Cerebellar nuclear complex (tissue), 1 donor: ENCODE results near the gene SGPP2.
A peak's percentile ranks its signal among the peaks of the same experiment; 100 is the strongest.
"Not testable (repeated sequence)": the region's sequence is repeated elsewhere in the genome, so short reads cannot be mapped to it uniquely, and the experiment has no call there.

Source experiments
- DNase-seq, 2 experiments: peaks; one replicate each; lab custom pipeline; 2025; lab: John Stamatoyannopoulos, UW

The SGPP2 gene, protein sequence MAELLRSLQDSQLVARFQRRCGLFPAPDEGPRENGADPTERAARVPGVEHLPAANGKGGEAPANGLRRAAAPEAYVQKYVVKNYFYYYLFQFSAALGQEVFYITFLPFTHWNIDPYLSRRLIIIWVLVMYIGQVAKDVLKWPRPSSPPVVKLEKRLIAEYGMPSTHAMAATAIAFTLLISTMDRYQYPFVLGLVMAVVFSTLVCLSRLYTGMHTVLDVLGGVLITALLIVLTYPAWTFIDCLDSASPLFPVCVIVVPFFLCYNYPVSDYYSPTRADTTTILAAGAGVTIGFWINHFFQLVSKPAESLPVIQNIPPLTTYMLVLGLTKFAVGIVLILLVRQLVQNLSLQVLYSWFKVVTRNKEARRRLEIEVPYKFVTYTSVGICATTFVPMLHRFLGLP

GRCh38 chr2:222424276-222424728 is at the start of gene SGPP2:
TSS of gene SGPP2 (plus strand) at chr2:222424543. CDS start at chr2:222424603, 60 bp downstream.
- DNase-seq, result no peak

DNA sequence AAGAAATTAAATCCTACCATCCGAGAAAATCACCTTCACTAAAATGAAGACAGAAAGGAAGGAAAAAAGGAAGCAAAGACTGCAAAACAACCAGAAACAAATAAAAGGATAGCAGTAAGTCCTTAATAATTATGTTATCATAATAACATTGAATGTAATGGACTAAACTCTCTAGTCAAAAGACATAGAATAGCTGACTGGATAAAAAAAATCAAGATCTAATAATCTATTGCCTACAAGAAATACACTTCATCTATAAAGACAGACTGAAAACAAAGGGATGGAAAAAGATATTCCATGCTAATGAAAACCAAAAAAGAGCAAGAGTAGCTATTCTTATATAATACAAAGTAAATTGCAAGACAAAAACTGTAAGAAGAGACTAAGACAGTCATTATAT is 48.5 kb upstream of the SGPP2 start:
- DNase-seq, result no peak

- DNase-seq, result no peak
Measured at GRCh38 chr2:222380456-222380855, 43.9 kb upstream of the SGPP2 start.

DNA sequence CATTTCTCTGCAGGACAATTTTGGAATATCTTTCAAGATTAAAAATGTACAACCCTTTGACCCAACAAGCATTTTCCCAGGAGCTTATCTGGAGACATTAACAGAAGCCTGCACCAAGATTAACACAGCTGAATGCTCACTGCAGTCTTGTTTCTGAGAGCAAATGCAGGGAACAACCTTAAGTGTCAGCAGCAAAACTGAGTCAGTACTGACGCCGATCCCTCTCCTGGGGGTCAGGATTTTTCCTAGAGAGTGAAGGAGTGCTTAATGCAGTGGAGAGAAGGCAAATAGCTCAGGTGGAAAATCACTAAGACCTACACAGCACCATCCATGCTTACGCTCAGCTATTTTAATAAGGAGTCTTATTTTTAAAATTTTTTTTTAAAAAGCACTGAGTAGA is 42.8 kb upstream of the SGPP2 start:
- no peak for DNase-seq

DNA sequence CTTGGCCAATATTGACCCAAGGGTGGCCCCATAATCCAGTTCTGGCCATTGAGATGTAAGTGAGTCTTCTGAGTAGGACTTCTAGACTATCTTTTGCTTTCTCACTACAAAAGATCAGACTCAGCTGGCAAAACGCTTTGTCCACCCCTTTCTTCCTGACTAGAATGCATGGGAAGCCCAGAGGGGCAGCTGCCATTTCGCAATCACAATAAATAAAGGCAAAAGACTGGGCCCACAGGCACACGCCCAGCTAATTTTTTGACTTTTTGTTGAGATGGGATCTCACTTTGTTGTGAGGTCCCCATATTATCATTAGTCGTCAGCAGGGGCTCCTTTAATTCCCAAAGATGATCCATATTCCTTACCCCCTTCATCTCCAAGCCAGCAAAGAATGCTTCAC is 41.1 kb upstream of the SGPP2 start:
- DNase-seq, result no peak

- no peak for DNase-seq
Measured at GRCh38 chr2:222391743-222392285, 32.5 kb upstream of the SGPP2 start.

DNA sequence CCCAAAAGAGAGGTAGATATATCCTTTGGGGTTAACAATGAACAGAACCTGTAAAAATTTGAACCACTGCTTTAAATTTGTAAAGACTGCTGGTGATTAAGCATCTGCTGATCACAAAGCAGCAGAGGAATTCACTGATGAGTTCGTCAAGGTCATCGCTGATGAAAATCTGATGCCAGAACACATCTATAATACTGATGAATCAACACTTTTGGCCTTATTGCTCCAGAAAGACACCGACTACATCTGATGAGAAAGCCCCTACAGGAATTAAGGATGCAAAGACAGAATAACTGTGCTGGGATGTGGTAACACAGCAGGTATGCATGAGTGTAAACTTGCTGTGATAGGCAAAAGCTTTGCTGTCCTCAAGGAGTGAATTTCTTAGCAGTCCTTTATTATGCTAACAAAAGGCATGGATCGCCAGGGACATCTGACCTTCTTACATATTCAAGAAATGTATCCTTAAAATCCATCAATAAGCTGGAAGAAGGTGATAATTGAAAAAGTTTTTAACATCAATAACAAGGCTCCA is 30.5 kb upstream of the SGPP2 start:
- no peak for DNase-seq

DNA sequence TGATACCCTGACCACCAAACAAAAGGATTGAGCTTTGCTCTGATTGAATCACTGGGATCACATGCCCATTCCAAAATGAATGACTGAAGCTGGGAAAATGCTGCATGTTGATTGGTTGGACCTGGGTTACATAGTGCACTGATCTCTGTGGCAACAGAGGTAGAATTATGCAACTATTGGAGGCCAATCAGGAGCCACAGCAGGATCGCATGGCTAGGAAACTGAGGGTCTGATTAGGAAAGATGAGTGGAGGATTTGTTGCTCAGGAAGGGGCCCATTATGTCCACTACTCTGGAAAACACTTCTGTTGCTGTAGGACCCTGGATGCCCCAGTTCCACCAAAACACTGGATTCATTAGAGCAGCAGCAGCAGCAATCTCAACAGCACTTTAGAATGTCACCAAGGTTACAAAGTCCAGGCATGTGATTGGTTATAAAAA is 25.9 kb upstream of the SGPP2 start:
- DNase-seq, result no peak

- peak in 1 of 2 experiments; percentile 49 for DNase-seq
Measured at GRCh38 chr2:222399038-222399783, 25.1 kb upstream of the SGPP2 start.

GRCh38 chr2:222404151-222404905 is 20.0 kb upstream of the SGPP2 start:
- DNase-seq, result no peak

GRCh38 chr2:222408684-222409083 is 15.7 kb upstream of the SGPP2 start:
- DNase-seq, result no peak

GRCh38 chr2:222410534-222410933 is 13.8 kb upstream of the SGPP2 start:
- no peak for DNase-seq

DNA sequence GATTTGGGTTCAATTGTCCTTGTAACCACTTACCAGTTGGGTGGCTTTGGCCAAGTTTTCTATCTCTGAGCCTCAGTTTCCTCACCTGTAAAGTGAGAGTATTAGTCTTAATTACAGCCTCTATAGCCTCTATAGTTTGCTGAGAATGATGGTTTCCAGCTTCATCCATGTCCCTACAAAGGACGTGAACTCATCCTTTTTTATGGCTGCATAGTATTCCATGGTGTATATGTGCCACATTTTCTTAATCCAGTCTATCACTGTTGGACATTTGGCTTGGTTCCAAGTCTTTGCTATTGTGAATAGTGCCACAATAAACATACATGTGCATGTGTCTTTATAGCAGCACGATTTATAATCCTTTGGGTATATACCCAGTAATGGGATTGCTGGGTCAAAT is 12.0 kb upstream of the SGPP2 start:
- not testable (repeated sequence) for DNase-seq

- DNase-seq, result no peak
Measured at GRCh38 chr2:222413295-222413911, 10.9 kb upstream of the SGPP2 start.

DNA sequence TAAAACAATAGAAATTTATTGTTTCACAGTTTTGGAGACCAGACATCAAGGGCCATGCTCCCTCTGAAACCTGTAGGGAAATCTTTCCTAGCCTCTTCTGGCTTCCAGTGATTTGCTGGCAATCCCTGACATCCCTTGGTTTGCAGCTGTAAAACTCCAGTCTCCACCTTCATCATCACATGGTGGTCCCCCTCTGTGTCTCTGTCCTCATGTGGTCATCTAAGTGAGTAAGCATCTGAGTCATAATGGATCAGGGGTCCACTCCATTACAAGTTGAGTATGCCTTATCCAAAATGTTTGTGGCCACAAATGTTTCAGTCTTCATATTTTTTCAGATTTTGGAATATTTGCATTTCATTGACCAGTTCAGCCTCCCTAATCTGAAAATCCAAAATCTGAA is 5.6 kb upstream of the SGPP2 start:
- DNase-seq, result no peak

- DNase-seq, result no peak
Measured at GRCh38 chr2:222420508-222420907, 3.8 kb upstream of the SGPP2 start.

DNA sequence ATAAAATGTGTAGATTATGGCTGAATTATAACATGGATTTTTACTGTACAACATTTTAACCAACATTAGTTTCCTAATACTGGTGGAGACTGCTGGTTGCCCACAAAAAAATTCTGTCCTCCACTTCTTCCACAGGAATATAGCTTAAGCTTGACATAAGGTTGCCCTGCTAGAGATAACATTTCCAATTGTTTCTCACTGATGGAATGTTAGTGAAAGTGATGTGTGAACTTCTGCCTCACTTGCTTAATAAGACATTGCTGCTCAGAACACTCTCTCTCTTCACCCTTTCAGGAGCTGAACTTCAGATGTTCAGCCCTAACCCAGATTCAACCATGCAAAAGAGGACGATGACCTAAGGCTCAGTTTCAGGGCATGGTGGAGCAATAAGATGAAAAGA is 2.7 kb upstream of the SGPP2 start:
- no peak for DNase-seq

DNA sequence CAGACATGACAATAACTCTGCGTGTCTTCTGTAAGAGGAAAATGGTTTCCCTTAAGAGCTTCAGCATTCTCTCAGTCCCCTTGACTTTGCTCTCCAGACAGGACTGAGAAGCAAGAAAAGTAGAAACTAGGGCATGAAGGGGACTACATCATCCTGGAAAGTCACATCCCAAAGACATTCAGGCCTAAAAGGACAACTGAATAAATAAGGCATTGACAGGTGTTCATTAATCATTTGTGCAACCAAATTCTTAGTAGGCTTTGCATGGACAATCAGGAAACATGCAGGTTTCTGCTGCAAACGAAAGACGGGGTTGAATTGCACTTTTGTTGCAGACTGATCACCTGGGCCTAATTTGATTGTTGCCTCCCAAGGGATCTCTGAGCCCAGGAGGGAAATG is 1.2 kb upstream of the SGPP2 start:
- no peak for DNase-seq

DNA sequence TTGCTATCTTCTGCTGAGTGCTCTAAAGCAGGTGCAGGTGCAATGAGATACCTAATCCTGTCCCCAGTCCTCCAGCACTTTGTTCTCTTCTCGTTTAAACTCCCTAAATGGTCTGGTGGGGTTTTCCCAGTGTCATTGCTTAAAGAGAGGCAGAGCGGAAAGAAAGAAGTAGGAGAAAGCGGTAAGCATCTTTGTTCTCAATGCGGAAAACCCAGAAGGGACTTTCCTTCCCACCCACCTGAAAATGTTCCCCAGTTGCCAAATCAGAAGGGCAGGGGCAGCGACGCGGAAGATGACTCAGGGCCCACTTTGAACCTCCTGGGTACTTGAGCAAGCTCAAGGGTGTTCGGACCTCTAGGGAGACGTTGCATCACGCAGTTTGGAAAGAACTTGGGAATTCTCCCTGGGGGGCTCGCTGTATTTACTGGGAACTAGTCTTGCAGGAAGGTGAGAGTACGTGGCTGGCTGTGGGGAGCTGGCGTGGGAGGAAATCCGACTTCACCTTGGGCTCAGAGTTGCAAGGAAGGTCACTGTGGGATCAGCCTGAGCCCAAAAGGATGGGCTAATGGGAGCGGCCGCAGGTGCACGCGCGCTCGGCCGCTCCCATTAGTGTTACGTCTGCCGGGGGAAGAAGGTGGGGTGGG is 589 bp upstream of the SGPP2 start:
- no peak for DNase-seq

DNA sequence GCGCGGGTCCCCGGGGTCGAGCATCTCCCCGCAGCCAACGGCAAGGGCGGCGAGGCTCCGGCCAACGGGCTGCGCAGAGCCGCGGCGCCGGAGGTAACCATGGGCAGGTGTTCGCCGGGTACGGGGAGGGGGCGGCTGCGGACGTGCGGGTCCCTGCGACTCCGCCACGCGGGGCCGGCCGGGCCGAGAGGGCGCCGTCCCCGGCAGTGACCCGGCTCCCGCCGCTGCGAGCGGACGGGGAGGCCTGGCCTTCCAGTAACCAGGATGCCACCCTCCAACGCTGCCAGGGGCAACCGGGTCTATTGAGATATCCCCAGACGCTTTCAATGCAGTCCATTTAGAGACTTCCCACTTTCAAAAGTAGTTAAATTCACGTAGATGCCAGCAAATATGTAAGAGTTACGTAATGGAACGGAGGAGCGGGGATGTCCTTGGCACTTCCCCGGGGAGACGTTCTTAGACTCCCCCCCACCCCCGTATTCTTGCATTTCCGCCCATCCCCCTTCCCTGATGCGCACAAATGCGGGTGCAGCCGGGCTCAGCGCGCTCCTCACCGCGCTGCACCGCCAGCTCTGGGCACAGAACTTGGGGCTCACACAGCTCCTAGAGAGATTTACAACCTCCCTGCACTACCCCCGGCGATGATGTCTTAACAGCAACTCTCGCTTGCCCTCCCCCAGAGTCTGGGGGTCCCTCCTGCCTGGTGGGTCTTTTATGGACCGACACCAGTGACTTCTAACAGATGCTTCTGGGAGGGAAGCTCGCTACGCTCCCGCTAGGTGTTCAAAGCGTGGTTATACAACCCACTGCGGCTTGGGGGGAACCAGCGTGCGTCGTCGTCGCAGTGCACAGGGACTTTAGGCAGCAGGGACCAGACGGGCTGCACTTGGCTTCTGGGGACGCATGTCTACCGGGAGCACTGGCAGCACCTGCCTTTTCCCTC is 657 bp downstream of the SGPP2 start:
- DNase-seq, result peak in 1 of 2 experiments; percentile 27
